HepG2 (cell line): ENCODE data around the gene ILKAP. TPM values are rescaled to one million over a fixed set of nuclear protein-coding genes. Genes with fewer than 3 reads are reported as not detected.
A peak's percentile ranks its signal among the peaks of the same experiment; 100 is the strongest.

Source experiments
- EP300 ChIP-seq, 3 experiments: sonication (generic) in 1 of 3; formaldehyde crosslinking in 1 of 3; IDR thresholded peaks; 2 replicates each; pipeline versions ENCODE4 v1.5.1 to v1.6.1; 2011 to 2020; ENCODE audit warnings: low read depth in 2 of 3, low read length in 2 of 3, borderline replicate concordance in 1 of 3, improper control_type of control experiment in 1 of 3, mild to moderate bottlenecking in 1 of 3, missing genetic modification reagents in 1 of 3, moderate library complexity in 1 of 3
- ETV5 ChIP-seq: IDR thresholded peaks from 2 replicates; pipeline ENCODE4 v1.6.1; 2018; ENCODE audit warnings: missing biosample characterization, missing genetic modification reagents, inconsistent platforms, borderline replicate concordance
- IKZF4 ChIP-seq: sonication (generic); formaldehyde crosslinking; IDR thresholded peaks from 2 replicates; pipeline ENCODE4 v1.5.1; 2020; ENCODE audit warnings: borderline replicate concordance, mild to moderate bottlenecking, low read depth, missing genetic modification reagents; ENCODE audit errors: not compliant biosample characterization
- MEIS2 ChIP-seq: sonication (generic); formaldehyde crosslinking; IDR thresholded peaks from 2 replicates; pipeline ENCODE4 v1.9.0; 2021; ENCODE audit warnings: mild to moderate bottlenecking, missing genetic modification reagents
- TMF1 ChIP-seq: sonication (generic); formaldehyde crosslinking; IDR thresholded peaks from 2 replicates; pipeline ENCODE4 v1.8.1; 2022; ENCODE audit warnings: low read depth, missing genetic modification reagents
- ZNF510 ChIP-seq: sonication (generic); formaldehyde crosslinking; IDR thresholded peaks from 2 replicates; pipeline ENCODE4 v1.4.0; 2020; ENCODE audit warnings: low read depth, mild to moderate bottlenecking, missing genetic modification reagents
- polyA plus RNA-seq, 8 experiments: library from polyadenylated mRNA; depleted of rRNA in 3 of 8; stranded (reverse) in 7 of 8; unstranded in 1 of 8; fragments of >200 nt; fragmentation: Illumina TruSeq in 4 of 8; extraction: Trizol in 4 of 8; gene quantifications; 2 replicates each; pipeline versions ENCODE4 v1.2.1 to v1.2.3, GENCODE V29; 2011 to 2016; ENCODE audit warnings: low read depth in 4 of 8, missing spikeins in 1 of 8, mixed read lengths in 1 of 8; ENCODE audit not compliant: insufficient read depth in 1 of 8
- total RNA-seq, 5 experiments: library from RNA; depleted of rRNA; stranded (reverse); fragments of >200 nt; fragmentation: Illumina TruSeq; extraction: Trizol; gene quantifications; 2 replicates each; pipeline ENCODE4 v1.2.3, GENCODE V29; 2016; ENCODE audit warnings: low read depth in 1 of 5
- TF ChIP-seq, protein P1 (sequence below): sonication (generic); formaldehyde crosslinking; conservative IDR thresholded peaks from 2 replicates; pipeline ENCODE4 v1.4.0; 2020; ENCODE audit warnings: missing genetic modification reagents
- TF ChIP-seq, protein P2 (sequence below): sonication (generic); formaldehyde crosslinking; IDR thresholded peaks from 2 replicates; pipeline ENCODE4 v1.4.0; 2020; ENCODE audit warnings: missing genetic modification reagents, mild to moderate bottlenecking, borderline replicate concordance
- TF ChIP-seq, protein P3 (sequence below), 2 experiments: sonication (generic) in 1 of 2; formaldehyde crosslinking in 1 of 2; IDR thresholded peaks; 2 replicates each; pipeline versions ENCODE4 v1.5.1 to v1.6.1; 2011 to 2020; ENCODE audit warnings: borderline replicate concordance in 1 of 2, low read depth in 1 of 2, low read length in 1 of 2, mild to moderate bottlenecking in 1 of 2, missing genetic modification reagents in 1 of 2, moderate library complexity in 1 of 2
- TF ChIP-seq, protein P4 (sequence below): sonication (generic); formaldehyde crosslinking; IDR thresholded peaks from 2 replicates; pipeline ENCODE4 v1.4.0; 2020; ENCODE audit warnings: mild to moderate bottlenecking, missing genetic modification reagents
- TF ChIP-seq, protein P5 (sequence below): IDR thresholded peaks from 2 replicates; pipeline ENCODE4 v1.6.1; 2016; ENCODE audit warnings: missing biosample characterization, missing genetic modification reagents, low read depth
- TF ChIP-seq, protein P6 (sequence below): sonication (generic); formaldehyde crosslinking; IDR thresholded peaks from 2 replicates; pipeline ENCODE4 v1.5.0; 2020; ENCODE audit warnings: mild to moderate bottlenecking, missing genetic modification reagents, borderline replicate concordance

ILKAP gene
- total and polyA plus RNA-seq, 2 of the 13 experiments (the other 11 are each of a cell fraction or from before 2014, with no cell fraction given), result 29.6 to 33.1 TPM

DNA sequence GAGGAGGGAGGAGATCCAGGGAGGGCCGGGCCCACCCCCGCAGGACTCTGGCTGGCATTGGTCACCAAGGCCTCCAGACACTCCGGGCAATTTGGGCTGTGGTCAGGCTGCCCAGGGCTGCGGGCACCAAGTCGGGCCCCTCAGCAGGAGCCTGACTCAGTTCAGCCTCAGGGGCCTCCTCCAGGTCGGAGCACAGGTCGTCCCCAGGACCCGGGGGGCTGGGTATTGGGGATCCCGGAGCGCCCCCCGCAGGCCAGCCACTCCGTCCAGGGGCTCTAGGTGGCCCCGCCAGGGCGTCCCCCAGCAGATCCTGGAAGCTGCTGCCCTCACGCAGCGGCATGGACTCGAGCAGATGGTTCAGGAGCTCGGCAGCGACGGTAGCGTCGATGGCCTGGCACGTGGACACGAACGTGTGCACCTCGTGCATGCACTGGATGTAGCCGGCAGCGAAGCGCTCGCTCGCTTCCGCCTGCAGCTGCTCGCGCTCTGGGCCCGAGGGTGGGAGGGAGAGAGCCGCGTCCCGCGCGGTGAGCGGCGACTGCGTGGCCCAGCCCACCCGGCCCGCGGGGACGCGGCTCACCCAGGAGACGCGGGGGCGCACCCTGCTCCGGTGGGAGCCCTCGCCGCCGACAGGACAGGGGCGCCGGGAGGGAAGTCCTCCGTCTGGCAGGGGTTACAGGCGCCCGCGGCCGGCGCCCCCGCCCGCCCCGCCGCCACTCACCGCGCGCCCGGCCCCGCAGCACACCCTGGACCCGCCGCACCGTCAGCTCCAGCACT is 35.5 kb upstream of the ILKAP start (continued):
- TF ChIP-seq, protein P1, sequence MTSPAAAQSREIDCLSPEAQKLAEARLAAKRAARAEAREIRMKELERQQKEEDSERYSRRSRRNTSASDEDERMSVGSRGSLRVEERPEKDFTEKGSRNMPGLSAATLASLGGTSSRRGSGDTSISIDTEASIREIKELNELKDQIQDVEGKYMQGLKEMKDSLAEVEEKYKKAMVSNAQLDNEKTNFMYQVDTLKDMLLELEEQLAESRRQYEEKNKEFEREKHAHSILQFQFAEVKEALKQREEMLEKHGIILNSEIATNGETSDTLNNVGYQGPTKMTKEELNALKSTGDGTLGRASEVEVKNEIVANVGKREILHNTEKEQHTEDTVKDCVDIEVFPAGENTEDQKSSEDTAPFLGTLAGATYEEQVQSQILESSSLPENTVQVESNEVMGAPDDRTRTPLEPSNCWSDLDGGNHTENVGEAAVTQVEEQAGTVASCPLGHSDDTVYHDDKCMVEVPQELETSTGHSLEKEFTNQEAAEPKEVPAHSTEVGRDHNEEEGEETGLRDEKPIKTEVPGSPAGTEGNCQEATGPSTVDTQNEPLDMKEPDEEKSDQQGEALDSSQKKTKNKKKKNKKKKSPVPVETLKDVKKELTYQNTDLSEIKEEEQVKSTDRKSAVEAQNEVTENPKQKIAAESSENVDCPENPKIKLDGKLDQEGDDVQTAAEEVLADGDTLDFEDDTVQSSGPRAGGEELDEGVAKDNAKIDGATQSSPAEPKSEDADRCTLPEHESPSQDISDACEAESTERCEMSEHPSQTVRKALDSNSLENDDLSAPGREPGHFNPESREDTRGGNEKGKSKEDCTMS (CRISPR knock-in tag), result no peak
- peak; percentile 99 for TF ChIP-seq TMF1 (CRISPR knock-in tag)
- TF ChIP-seq, protein P2, sequence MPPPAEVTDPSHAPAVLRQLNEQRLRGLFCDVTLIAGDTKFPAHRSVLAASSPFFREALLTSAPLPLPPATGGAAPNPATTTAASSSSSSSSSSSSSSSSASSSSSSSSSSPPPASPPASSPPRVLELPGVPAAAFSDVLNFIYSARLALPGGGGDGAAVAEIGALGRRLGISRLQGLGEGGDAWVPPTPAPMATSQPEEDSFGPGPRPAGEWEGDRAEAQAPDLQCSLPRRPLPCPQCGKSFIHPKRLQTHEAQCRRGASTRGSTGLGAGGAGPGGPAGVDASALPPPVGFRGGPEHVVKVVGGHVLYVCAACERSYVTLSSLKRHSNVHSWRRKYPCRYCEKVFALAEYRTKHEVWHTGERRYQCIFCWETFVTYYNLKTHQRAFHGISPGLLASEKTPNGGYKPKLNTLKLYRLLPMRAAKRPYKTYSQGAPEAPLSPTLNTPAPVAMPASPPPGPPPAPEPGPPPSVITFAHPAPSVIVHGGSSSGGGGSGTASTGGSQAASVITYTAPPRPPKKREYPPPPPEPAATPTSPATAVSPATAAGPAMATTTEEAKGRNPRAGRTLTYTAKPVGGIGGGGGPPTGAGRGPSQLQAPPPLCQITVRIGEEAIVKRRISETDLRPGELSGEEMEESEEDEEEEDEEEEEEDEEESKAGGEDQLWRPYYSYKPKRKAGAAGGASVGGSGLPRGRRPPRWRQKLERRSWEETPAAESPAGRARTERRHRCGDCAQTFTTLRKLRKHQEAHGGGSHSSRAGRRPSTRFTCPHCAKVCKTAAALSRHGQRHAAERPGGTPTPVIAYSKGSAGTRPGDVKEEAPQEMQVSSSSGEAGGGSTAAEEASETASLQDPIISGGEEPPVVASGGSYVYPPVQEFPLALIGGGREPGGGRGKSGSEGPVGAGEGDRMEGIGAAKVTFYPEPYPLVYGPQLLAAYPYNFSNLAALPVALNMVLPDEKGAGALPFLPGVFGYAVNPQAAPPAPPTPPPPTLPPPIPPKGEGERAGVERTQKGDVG, result peak; percentile 93; the same call in 1 of the 2 replicates
- TF ChIP-seq, protein P3, sequence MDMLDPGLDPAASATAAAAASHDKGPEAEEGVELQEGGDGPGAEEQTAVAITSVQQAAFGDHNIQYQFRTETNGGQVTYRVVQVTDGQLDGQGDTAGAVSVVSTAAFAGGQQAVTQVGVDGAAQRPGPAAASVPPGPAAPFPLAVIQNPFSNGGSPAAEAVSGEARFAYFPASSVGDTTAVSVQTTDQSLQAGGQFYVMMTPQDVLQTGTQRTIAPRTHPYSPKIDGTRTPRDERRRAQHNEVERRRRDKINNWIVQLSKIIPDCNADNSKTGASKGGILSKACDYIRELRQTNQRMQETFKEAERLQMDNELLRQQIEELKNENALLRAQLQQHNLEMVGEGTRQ (IDR thresholded peaks at IDR 0.05; ENCODE audit: low read depth, low read length), result no peak
- TF ChIP-seq, protein P3 (CRISPR knock-in tag; IDR thresholded peaks at IDR 0.05; ENCODE audit: borderline replicate concordance), result no peak
- TF ChIP-seq, protein P4, sequence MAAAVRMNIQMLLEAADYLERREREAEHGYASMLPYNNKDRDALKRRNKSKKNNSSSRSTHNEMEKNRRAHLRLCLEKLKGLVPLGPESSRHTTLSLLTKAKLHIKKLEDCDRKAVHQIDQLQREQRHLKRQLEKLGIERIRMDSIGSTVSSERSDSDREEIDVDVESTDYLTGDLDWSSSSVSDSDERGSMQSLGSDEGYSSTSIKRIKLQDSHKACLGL, result peak; percentile 98
- TF ChIP-seq ETV5 (CRISPR knock-in tag), result peak; percentile 82
- peak; percentile 97 for TF ChIP-seq MEIS2 (CRISPR knock-in tag)
- TF ChIP-seq, protein P5, sequence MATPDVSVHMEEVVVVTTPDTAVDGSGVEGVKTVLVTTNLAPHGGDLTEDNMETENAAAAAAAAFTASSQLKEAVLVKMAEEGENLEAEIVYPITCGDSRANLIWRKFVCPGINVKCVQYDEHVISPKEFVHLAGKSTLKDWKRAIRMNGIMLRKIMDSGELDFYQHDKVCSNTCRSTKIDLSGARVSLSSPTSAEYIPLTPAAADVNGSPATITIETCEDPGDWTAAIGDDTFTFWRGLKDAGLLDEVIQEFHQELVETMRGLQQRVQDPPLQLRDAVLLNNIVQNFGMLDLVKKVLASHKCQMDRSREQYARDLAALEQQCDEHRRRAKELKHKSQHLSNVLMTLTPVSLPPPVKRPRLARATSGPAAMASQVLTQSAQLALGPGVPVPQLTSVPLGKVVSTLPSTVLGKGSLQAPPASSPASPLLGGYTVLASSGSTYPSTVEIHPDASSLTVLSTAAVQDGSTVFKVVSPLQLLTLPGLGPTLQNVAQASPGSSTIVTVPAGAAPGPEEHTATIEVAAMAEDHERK, result no peak
- no peak for TF ChIP-seq ZNF510 (CRISPR knock-in tag)
- TF ChIP-seq IKZF4 (CRISPR knock-in tag), result peak; percentile 99
- TF ChIP-seq, protein P6, sequence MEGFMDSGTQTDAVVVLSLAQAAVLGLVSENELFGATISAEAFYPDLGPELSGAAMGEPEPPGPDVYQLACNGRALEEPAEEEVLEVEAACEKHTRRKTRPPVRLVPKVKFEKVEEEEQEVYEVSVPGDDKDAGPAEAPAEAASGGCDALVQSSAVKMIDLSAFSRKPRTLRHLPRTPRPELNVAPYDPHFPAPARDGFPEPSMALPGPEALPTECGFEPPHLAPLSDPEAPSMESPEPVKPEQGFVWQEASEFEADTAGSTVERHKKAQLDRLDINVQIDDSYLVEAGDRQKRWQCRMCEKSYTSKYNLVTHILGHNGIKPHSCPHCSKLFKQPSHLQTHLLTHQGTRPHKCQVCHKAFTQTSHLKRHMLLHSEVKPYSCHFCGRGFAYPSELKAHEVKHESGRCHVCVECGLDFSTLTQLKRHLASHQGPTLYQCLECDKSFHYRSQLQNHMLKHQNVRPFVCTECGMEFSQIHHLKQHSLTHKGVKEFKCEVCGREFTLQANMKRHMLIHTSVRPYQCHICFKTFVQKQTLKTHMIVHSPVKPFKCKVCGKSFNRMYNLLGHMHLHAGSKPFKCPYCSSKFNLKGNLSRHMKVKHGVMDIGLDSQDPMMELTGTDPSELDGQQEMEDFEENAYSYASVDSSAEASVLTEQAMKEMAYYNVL (CRISPR knock-in tag), result peak; percentile 77
- TF ChIP-seq EP300 (IDR thresholded peaks at IDR 0.05; ENCODE audit: low read depth in 2 of 2, low read length in 2 of 2), result no peak
- peak; percentile 86 for TF ChIP-seq EP300 (CRISPR knock-in tag; IDR thresholded peaks at IDR 0.05; ENCODE audit: borderline replicate concordance)
